Activated naive CD8-positive, alpha-beta T cell treated with anti-CD3 and anti-CD28 coated beads, Interleukin-2, amount 10 ng/mL, durations not matched to agents 7 days and 5 days (primary cell): Measurements from ENCODE around the gene TMEM218. TPM values are rescaled to one million over a fixed set of nuclear protein-coding genes. Genes with fewer than 3 reads are reported as not detected.

ENCODE experiments used
- ATAC-seq: fragments of 150-1000 bp; cut with Tn5 transposase; one replicate; pipeline ENCODE4 v1.10.0; 2021; ENCODE audit warnings: low read depth, moderate library complexity
- POLR2A ChIA-PET: fragments of 350-600 bp; sonication (Branson Sonifier 250); formaldehyde crosslinking; loops from one replicate; lab custom pipeline; 2021; ENCODE audit warnings: antibody characterized with exemption; lab: Charles Lee
- DNase-seq: peaks from one replicate; pipeline ENCODE4 v3.0.0; 2021
- H3K27ac Mint-ChIP-seq: one replicate; pipeline ENCODE4 v1.8.0; 2022; ENCODE audit warnings: mild to moderate bottlenecking, mixed read lengths
- H3K27me3 Mint-ChIP-seq: one replicate; pipeline ENCODE4 v1.8.0; 2022; ENCODE audit warnings: mild to moderate bottlenecking, moderate library complexity, mixed read lengths
- H3K36me3 Mint-ChIP-seq: one replicate; pipeline ENCODE4 v1.8.0; 2021; ENCODE audit warnings: mild to moderate bottlenecking, mixed read lengths
- H3K4me1 Mint-ChIP-seq: one replicate; pipeline ENCODE4 v1.8.0; 2021; ENCODE audit warnings: mixed read lengths
- H3K4me3 Mint-ChIP-seq: one replicate; pipeline ENCODE4 v1.8.0; 2022; ENCODE audit warnings: mild to moderate bottlenecking, moderate library complexity, mixed read lengths
- H3K9me3 Mint-ChIP-seq: one replicate; pipeline ENCODE4 v1.8.0; 2021; ENCODE audit warnings: mixed read lengths
- total RNA-seq, 2 experiments: library from RNA; stranded (reverse); gene quantifications; one replicate each; pipeline ENCODE4 v1.2.3, GENCODE V29; 2021

Gene TMEM218
- total RNA-seq, 2 experiments from 2014 or later: 13.1 to 14.3 TPM

DNA sequence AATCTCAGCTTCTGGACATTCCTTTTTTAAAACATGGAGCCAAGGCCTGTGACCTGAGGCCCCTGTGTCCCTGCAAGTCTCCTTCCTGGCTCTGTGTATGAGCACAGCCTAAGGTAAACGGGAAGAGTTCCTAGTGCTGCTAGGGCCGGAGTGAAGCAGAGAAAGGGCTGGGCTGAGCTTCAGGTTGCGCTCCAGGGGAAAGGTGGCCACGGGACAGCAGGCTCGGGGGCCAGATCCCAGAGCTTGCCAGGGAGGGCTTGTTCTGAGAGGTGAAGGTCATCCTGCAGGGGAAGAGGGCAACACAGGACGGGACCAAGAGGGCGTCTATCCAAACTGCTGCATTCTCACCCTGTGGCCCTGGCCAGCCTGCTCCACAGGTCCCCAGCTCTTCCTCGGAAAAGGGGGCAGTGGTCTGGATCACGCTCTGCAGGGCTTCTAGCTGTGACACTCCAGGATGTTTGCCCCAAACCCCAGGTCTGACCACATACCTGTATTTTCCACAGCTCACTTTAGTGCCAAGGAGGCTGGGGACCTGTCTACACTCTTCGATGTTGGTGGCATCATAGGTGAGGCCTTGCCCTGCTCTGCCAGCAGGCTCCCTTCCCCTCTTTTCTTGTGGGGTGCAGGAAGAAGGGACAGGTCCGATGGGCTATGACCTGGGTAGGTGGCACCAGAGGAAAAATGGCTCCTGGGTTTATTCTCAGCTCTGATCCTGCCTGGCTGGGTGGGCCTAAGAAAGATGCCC lies 27.9 kb downstream of the TMEM218 start:
- no peaks in the 10 kb centered on the region for H3K27me3 Mint-ChIP-seq
- POLR2A ChIA-PET: no interaction called here
- no peak overlapping the region for H3K4me3 Mint-ChIP-seq
- H3K9me3 Mint-ChIP-seq: no peaks in the 10 kb centered on the region
- peaks cover 3% of the 10 kb centered on the region for H3K4me1 Mint-ChIP-seq
- H3K27ac Mint-ChIP-seq: no peak overlapping the region
- ATAC-seq (no peak), DNase-seq (no peak)
- H3K36me3 Mint-ChIP-seq: no peaks in the 10 kb centered on the region

DNA sequence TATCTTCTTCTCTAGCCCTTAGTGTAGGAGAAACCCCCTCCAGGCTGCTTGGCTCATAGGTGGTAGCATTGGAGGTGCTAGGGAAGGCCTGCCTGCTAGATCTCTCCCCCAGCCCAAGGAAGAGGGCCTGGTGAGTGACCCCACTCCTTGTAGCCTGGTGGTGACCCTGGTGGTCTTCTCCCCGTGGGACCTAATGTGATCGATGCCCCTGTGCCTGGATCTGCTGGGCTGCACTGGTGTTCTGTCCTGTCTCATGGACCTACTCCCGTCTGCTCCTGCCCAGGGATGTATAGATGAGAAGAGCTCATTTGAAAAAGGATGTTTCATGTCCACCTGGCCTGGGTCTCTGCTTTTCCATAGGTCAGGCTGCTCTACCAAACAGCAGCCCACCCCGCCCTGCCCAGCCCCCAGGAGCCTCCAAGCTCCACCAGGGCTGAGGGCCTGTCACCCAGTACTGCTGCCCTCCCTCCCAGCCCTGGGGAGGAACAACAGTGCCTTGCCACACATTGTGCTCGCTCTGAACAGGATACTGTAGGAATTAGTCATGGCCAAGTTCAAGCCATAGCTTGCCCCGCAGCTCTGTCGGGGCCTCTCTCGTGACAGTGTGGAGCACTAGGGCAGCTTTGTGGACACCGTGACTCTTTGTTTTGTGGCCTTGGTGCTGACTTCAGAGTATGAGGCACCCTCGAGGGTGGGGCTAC lies 28.7 kb downstream of the TMEM218 start:
- no peak overlapping the region for H3K4me3 Mint-ChIP-seq
- H3K36me3 Mint-ChIP-seq: no peaks in the 10 kb centered on the region
- H3K27ac Mint-ChIP-seq: no peak overlapping the region
- DNase-seq (no peak), ATAC-seq (no peak)
- H3K9me3 Mint-ChIP-seq: no peaks in the 10 kb centered on the region
- H3K27me3 Mint-ChIP-seq: no peaks in the 10 kb centered on the region
- POLR2A ChIA-PET: no interaction called here
- H3K4me1 Mint-ChIP-seq: peaks cover 3% of the 10 kb centered on the region

DNA sequence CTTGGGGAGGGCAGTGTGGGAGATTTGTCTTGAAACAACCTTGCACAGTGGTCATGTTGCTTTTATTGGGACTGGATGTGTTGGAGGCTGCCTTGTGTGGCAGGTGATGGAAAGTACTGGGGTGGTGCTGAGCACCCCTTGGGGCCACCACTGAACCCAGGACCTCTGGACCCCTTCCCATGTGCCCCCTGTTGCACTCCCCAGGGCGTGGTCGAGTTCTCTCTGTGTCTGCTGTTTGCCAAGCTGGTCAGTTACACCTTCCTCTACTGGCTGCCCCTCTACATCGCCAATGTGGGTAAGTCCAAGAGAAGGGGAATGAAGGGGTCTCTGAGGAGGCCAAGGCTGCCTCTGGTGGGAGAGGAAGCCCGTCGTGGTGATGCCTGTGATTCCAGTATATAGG lies 29.4 kb downstream of the TMEM218 start:
- no peaks in the 10 kb centered on the region for H3K36me3 Mint-ChIP-seq

DNA sequence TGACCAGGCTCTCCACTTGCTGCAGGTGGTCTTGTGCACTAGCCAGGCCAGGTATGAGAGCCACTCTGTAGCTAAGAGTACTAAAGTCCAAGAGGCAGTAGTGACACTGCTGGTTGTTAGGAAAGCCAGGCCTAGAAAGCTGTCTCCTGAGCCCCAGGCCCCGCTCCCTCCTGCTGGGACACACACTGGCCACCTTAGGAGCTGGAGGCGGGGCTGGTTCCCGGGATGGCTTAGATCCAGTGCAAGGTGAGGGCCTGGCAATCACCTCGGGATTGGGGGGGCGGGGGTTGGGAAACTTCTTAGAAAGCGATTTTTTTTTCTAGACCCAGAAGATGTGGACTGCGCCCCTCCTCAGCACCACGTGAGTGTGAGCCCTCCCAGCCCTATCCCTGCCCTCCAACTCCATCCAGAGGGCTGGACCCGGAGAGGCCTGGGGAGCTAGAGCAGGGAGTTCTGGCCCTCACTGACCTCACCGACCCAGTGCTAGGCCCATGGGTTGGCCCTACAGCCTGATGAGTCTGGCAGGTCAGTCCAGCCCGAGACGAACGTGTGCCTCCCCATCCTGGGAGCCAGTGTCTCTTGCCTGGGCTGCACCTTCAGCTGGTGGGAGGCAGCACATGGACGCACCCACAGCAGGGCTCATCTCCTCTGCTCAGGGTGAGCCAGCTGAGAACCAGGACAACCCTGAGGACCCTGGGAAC lies 30.2 kb downstream of the TMEM218 start:
- DNase-seq: no peak
- no peak overlapping the region for H3K4me3 Mint-ChIP-seq
- ATAC-seq: no peak
- no peaks in the 10 kb centered on the region for H3K27me3 Mint-ChIP-seq
- POLR2A ChIA-PET: no interaction called here
- H3K27ac Mint-ChIP-seq: no peak overlapping the region
- H3K4me1 Mint-ChIP-seq: no peaks in the 10 kb centered on the region
- no peaks in the 10 kb centered on the region for H3K9me3 Mint-ChIP-seq
- no peaks in the 10 kb centered on the region for H3K36me3 Mint-ChIP-seq

More for the DNA sequence above, 29.4 kb downstream of the TMEM218 start:
- POLR2A ChIA-PET: no interaction called here
- Mint-ChIP-seq H3K4me3 (no peak overlapping the region), H3K27ac (no peak overlapping the region), H3K4me1 (peaks cover 3% of the 10 kb centered on the region), H3K27me3 (no peaks in the 10 kb centered on the region), H3K9me3 (no peaks in the 10 kb centered on the region)
- no peak for DNase-seq
- ATAC-seq: no peak

DNA sequence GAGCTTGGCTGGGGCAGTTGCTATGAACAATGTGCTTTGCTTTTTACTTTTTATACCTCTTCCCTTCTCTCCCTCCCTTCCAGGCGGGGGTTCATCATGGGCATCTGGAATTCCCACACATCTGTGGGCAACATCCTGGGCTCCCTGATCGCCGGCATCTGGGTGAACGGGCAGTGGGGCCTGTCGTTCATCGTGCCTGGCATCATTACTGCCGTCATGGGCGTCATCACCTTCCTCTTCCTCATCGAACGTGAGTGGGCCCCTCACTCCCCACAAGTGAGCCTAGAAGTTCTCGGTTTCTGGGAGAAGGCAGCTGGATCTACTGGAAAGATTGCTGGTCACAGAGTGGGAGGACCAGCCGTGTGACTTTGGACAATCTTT lies 30.9 kb downstream of the TMEM218 start:
- Mint-ChIP-seq H3K4me3 (no peak overlapping the region), H3K4me1 (no peaks in the 10 kb centered on the region), H3K36me3 (no peaks in the 10 kb centered on the region), H3K9me3 (no peaks in the 10 kb centered on the region), H3K27me3 (no peaks in the 10 kb centered on the region), H3K27ac (no peak overlapping the region)
- ATAC-seq: no peak
- DNase-seq: no peak
- POLR2A ChIA-PET: no interaction called here

DNA sequence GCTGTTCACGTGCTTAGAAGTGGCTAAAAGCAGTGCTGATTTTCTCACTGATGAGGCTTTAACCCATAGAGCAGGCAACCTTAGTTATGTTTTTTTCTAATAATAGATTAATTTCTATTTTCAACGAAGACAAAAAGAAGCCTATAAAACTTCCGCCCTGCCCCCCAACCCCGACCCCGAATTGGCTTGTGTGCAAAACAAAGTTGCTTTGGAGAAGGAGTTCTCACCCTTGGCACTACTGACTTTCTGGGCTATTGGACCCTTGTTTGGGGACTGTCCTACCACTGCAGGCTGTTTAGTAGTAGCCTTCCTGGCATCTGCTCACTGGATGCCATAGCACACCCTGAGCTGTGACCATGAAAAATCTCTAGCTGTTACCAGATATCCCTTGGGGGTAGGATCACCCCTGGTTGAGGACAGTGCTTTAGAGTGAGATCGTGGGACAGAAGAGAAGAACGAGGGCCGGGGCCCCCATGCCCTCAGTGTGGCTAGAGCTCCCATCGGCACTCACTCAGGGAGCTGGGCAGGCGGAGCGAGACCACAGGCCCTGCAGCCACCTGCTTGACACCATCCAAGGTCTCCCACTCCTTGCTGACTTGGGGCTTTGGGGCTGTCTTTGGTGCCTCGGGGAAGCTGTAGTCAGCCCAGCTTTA lies 31.4 kb downstream of the TMEM218 start:
- Mint-ChIP-seq H3K4me1 (no peaks in the 10 kb centered on the region), H3K27ac (no peak overlapping the region), H3K9me3 (no peaks in the 10 kb centered on the region), H3K36me3 (no peaks in the 10 kb centered on the region), H3K27me3 (no peaks in the 10 kb centered on the region), H3K4me3 (no peak overlapping the region)
- DNase-seq (no peak), ATAC-seq (no peak)
- POLR2A ChIA-PET: no interaction called here

DNA sequence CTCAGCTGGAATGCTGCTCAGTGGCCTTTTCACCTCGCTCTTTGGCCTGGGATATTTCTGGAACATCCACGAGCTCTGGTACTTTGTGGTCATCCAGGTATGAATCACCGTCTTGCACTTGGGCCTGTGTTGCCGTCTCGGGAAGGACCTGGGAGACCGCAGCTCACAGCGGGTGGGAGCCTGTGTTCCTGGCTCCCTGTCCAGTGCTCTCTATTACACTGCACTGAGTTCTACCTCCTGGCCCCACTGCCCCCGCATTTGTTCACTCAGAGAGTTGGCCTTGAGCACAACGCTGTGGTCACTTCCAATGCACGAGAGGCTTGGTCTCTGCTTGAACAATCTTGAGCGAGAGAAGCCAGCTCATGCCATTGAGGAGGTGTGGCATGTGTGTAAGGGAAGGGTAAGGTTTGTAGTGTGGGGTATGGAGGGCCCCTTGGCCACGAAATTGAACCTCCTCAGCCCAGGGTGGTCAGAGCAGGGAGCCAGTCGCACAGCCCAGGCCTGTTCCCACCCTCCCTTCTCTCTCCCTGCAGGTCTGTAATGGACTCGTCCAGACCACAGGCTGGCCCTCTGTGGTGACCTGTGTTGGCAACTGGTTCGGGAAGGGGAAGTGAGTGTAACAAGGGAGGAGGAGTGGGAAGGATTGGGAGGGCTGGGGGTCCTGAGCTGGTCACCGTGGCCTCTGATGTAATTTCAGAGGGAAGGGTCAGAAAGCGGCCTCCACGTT lies 32.1 kb downstream of the TMEM218 start:
- Mint-ChIP-seq H3K4me3 (no peak overlapping the region), H3K36me3 (no peaks in the 10 kb centered on the region), H3K27me3 (no peaks in the 10 kb centered on the region), H3K27ac (no peak overlapping the region), H3K9me3 (no peaks in the 10 kb centered on the region), H3K4me1 (no peaks in the 10 kb centered on the region)
- DNase-seq (no peak), ATAC-seq (no peak)
- POLR2A ChIA-PET: no interaction called here

DNA sequence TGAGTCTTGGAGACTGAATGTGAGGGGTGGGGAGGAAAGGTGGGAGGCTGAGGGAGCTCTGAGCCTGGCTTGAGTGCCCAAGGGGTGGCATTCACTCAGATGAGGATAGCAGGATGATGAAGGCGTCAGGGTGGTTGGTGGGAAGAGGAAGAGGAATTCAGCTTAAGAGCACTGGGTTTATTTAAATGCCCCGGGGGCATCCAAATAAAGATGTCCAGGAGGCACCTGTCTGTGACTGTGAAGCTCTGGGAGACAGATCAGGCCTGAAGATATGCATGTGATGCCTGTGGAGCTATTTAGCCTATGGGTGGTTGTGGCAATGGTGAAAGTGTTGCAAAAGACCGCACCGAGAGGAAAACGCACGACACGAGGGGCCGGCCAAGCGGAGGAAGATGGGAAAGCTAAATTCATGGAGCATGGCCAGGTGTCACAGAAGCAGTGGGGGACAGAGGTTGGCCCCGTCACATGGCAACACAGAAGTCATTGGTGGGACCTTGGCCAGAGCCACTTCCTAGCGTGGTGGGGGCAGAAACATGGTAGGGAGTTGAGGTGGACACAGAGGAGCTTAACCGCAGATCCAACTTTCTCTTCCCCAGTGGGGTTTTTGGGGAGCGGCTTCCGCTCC lies 32.8 kb downstream of the TMEM218 start:
- H3K36me3 Mint-ChIP-seq: no peaks in the 10 kb centered on the region
- H3K27ac Mint-ChIP-seq: no peak overlapping the region
- no peak overlapping the region for H3K4me3 Mint-ChIP-seq
- H3K4me1 Mint-ChIP-seq: no peaks in the 10 kb centered on the region
- no peak for ATAC-seq
- H3K9me3 Mint-ChIP-seq: no peaks in the 10 kb centered on the region
- POLR2A ChIA-PET: no interaction called here
- no peak for DNase-seq
- no peaks in the 10 kb centered on the region for H3K27me3 Mint-ChIP-seq

DNA sequence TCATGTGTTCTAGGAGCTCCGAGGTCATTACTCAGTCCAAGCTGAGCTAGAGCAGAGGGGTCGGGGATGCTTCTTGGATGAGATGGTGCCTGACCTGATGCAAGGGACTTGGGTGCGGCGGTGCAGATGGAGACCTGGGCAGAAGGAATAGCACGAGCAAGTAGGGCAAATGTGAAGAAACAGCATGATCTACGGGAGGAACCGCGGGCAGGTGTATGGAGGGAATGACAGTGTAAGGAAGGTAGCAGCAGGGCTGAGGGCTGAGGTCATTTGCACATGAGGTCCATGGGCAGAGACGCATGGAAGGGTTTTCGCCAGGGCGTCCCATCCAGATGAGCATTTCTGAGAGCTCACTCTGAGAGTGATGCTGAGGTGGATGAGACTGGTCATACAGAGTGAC lies 33.4 kb downstream of the TMEM218 start:
- H3K36me3 Mint-ChIP-seq: no peaks in the 10 kb centered on the region
- POLR2A ChIA-PET: no interaction called here
- DNase-seq: no peak
- H3K4me3 Mint-ChIP-seq: no peak overlapping the region
- H3K9me3 Mint-ChIP-seq: no peaks in the 10 kb centered on the region
- no peaks in the 10 kb centered on the region for H3K4me1 Mint-ChIP-seq
- ATAC-seq: no peak
- H3K27me3 Mint-ChIP-seq: no peaks in the 10 kb centered on the region
- no peak overlapping the region for H3K27ac Mint-ChIP-seq

DNA sequence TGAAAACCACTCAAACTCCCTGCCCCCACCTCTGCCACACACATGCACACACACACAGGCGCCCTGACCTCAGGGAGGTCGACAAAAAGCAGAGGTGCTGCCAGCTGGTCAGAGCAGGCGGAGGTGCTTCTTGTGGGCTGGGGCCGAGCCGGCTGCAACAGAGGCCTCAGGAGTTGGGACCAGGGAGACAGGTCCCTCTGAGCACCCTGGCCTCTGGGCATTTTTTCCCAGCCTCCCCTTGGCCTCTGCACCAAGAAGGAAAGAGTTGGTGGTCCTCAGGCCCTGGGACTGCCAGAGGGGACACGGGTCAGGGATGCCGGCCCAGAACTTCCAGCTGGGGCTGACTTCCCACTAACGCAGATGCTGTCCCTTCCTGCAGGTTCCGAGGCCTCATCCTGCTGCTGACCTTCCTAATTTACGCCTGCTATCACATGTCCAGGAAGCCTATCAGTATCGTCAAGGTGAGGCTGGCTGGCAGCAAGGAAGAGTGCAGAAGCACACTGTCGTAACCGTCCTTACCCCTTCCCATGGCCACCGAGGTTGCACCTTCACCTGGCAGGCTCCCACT lies 35.0 kb downstream of the TMEM218 start:
- ATAC-seq (no peak), DNase-seq (no peak)
- H3K4me1 Mint-ChIP-seq: no peaks in the 10 kb centered on the region
- no peaks in the 10 kb centered on the region for H3K36me3 Mint-ChIP-seq
- no peak overlapping the region for H3K27ac Mint-ChIP-seq
- no peaks in the 10 kb centered on the region for H3K9me3 Mint-ChIP-seq
- POLR2A ChIA-PET: no interaction called here
- H3K4me3 Mint-ChIP-seq: no peak overlapping the region
- no peaks in the 10 kb centered on the region for H3K27me3 Mint-ChIP-seq

DNA sequence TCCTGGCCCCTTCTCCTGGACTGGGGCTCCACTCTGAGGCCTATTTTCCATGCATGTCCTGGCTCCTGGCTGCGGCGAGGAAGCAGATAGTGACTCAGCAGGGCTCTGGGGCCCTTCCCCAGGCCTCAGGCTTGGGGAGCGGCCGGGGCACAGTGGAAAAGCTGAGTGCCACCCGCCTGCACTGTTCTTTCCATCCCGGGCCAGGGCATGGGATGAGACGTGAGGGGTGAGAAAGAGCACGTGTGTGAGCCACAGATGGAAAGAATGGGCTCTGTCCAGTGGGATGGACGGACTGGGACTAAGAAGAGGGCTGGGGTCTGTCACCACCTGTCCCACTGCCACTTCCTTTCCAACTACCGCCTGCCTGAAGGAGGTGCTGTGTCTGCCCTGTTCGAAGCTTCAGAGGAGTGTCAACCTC lies 35.5 kb downstream of the TMEM218 start:
- H3K4me1 Mint-ChIP-seq: peaks cover 4% of the 10 kb centered on the region
- no peak for DNase-seq
- H3K9me3 Mint-ChIP-seq: no peaks in the 10 kb centered on the region
- H3K27ac Mint-ChIP-seq: no peak overlapping the region
- H3K27me3 Mint-ChIP-seq: no peaks in the 10 kb centered on the region
- H3K4me3 Mint-ChIP-seq: no peak overlapping the region
- POLR2A ChIA-PET: no interaction called here
- no peaks in the 10 kb centered on the region for H3K36me3 Mint-ChIP-seq
- no peak for ATAC-seq

DNA sequence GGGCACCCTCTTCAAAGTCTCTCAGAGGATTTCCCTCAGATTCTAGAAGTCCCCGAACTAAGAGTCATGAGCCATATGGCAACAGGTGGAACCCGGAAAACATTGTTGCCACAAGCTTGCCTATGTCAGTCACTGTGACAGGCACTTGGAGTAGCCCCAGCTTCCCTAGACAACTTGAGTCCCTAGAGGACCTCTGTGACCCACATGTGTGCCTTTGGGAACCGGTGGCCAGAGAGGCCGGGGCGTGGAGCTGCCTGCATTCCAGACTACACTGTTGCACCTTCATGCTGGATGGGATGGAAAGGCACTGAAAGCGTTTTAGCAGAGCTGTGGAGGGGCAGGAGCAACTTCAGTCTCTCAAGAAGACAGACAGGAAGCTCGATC lies 36.2 kb downstream of the TMEM218 start:
- Mint-ChIP-seq H3K9me3 (no peaks in the 10 kb centered on the region), H3K36me3 (no peaks in the 10 kb centered on the region), H3K4me3 (no peak overlapping the region), H3K4me1 (peaks cover 11% of the 10 kb centered on the region), H3K27ac (no peak overlapping the region), H3K27me3 (no peaks in the 10 kb centered on the region)
- POLR2A ChIA-PET: no interaction called here
- DNase-seq (no peak), ATAC-seq (no peak)
